ENCODE results near the gene WDR4. TPM values are rescaled to one million over a fixed set of nuclear protein-coding genes. Genes with fewer than 3 reads are reported as not detected.

The WDR4 gene
- total and polyA plus RNA-seq, 9 of the 15 experiments (the other 6 are each of a cell fraction or from before 2014, with no cell fraction given), result 5.4 to 95.4 (median 32.1) TPM

DNA sequence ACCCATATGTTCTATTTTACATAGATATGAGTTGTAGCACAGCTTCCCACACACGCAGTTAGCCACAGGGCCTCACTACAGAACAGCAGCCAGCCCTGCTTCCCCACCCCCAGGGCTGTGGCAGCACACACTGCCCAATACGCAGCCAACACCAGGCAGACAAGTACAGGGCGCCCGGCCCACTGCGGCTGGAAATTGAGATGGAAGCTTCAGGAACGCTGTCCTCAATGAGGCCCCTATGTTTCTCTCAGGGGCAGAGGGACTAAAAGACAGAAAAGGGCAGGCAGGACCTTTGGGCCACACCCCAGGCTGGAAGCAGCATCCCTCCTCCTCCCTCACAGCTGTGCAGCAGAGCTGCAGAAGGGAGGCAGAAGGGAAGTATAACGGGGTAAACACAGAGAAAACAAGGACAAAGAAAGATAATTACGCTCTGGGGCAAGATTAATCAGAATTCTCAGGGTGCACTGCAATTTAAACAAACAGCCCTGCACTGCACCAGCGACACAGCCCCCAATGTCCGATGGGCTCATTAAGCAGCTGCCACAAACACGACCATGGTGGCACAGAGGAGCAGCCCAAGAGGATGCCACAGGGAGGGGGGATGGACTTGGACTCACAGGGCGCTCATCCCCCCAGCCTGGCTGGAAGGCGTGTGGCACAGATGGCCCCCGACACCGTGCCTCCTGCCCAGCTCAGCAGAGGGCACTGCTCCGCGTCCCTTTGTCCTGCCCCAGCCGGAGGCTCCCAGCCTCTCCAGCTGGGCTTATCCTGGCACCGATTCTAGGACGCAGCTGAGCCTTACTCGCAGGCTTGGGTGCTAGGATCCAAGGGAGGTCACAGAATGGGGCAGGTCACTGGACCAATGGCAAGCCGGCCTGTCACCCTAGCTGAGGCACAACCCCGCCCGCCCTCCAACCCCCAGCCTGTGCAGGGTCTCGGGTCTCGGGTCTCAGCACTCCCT, 14.2 kb downstream of the WDR4 start:
- Histone ChIP-seq H3K27ac (ENCODE audit: extremely low read depth, low read depth, low read length) (no peak overlapping the region), H2AFZ (ENCODE audit: low read depth, low read length) (no peak overlapping the region), H3K9me3 (replicated peaks; ENCODE audit: control insufficient read depth, insufficient read depth, low read depth, low read length) (no peaks in the 10 kb centered on the region), H3K9me1 (ENCODE audit: control insufficient read depth, insufficient read depth, low read length) (peaks cover 3% of the 10 kb centered on the region), H3K36me3 (ENCODE audit: control insufficient read depth, insufficient read depth, low read length) (peaks cover 94% of the 10 kb centered on the region), H4K20me1 (replicated peaks; ENCODE audit: control insufficient read depth, insufficient read depth, low read length) (peaks cover 28% of the 10 kb centered on the region), H3K4me3 (no peak overlapping the region), H3K27me3 (ENCODE audit: control insufficient read depth in 2 of 2, insufficient read depth in 2 of 2, low read length in 2 of 2) (no peaks in the 10 kb centered on the region), H3K9ac (ENCODE audit: insufficient read depth in 1 of 2, low read depth in 2 of 2, low read length in 2 of 2) (no peak overlapping the region; a peak in 1 of 4 replicates), H3K4me1 (replicated peaks in 1 of 2; ENCODE audit: control insufficient read depth in 2 of 2, insufficient read depth in 2 of 2, low read length in 2 of 2) (peaks cover 0 to 30% of the 10 kb centered on the region in 2 experiments; a peak in 1 of 5 replicates), H3K4me2 (ENCODE audit: insufficient read depth, low read length) (no peak overlapping the region), H3K79me2 (ENCODE audit: control insufficient read depth, insufficient read depth, low read length) (peaks cover 91% of the 10 kb centered on the region)
- POLR2A ChIA-PET, result interaction anchor here (0.6 to 1.5 kb wide), 5 partner anchors 8 to 92 kb away, joined by 3 to 6 read pairs (median 4); no protein-coding TSS in a partner anchor
- in situ Hi-C loops (cut with MboI), result no loop called here
- no peak for ATAC-seq
- DNase-seq (ENCODE audit: extremely low read depth in 1 of 4, low spot score in 3 of 4), result no peak
- CTCF ChIA-PET (ENCODE audit: low intra/inter-chr PET ratio), result no interaction called here
- BruUV-seq (replicated peaks), result no TSS peak
- WGBS (ENCODE audit: insufficient coverage, low coverage, missing lambda C conversion rate), result 89% methylated on average over 22 of the region's 26 CpGs
- FAIRE-seq, result no peak
- intact Hi-C loops (cut with micrococcal nuclease), result no loop called here
- TF ChIP-seq KAT7 (CRISPR knock-in tag; IDR thresholded peaks at IDR 0.05; ENCODE audit: borderline replicate concordance), result no peak
- TF ChIP-seq POLR2G (IDR thresholded peaks at IDR 0.05; ENCODE audit: low read depth, low read length), result peak; percentile 50; the same call in 1 of the 2 replicates
- TF ChIP-seq EZH2 (IDR thresholded peaks at IDR 0.05; ENCODE audit: borderline replicate concordance, low read depth, low read length), result no peak
- no peak for TF ChIP-seq THRAP3 (IDR thresholded peaks at IDR 0.05; ENCODE audit: borderline replicate concordance)
- peak; percentile 47 for TF ChIP-seq RBFOX2 (IDR thresholded peaks at IDR 0.05; ENCODE audit: low read depth, low read length)
- TF ChIP-seq ZNF707 (CRISPR knock-in tag; conservative IDR thresholded peaks at IDR 0.05), result no peak
- TF ChIP-seq, protein P1, sequence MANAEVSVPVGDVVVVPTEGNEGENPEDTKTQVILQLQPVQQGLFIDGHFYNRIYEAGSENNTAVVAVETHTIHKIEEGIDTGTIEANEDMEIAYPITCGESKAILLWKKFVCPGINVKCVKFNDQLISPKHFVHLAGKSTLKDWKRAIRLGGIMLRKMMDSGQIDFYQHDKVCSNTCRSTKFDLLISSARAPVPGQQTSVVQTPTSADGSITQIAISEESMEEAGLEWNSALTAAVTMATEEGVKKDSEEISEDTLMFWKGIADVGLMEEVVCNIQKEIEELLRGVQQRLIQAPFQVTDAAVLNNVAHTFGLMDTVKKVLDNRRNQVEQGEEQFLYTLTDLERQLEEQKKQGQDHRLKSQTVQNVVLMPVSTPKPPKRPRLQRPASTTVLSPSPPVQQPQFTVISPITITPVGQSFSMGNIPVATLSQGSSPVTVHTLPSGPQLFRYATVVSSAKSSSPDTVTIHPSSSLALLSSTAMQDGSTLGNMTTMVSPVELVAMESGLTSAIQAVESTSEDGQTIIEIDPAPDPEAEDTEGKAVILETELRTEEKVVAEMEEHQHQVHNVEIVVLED (CRISPR knock-in tag; IDR thresholded peaks at IDR 0.05), result no peak
